H9 (cell line): Measurements from ENCODE around the gene ZNF524. TPM values are rescaled to one million over a fixed set of nuclear protein-coding genes. Genes with fewer than 3 reads are reported as not detected.

Experiments used
- DNase-seq: peaks from one replicate; pipeline ENCODE4 v3.0.0-alpha.2; 2017
- H2AFZ ChIP-seq: one replicate; pipeline ENCODE4 v1.6.1; 2013; ENCODE audit warnings: mild to moderate bottlenecking, low read length, control low read depth, moderate library complexity
- H2AK5ac ChIP-seq: 2 replicates; pipeline ENCODE4 v1.6.1; 2013; ENCODE audit warnings: low read length, control low read depth, mixed read lengths; ENCODE audit not compliant: insufficient read length
- H2BK120ac ChIP-seq: one replicate; pipeline ENCODE4 v1.6.1; 2013; ENCODE audit warnings: low read depth, mild to moderate bottlenecking, low read length, control low read depth, inconsistent platforms; ENCODE audit not compliant: poor library complexity, severe bottlenecking
- H2BK12ac ChIP-seq: 2 replicates; pipeline ENCODE4 v1.6.1; 2013; ENCODE audit warnings: low read length, control low read depth, mixed read lengths, low read depth; ENCODE audit not compliant: insufficient read length
- H2BK15ac ChIP-seq: 2 replicates; pipeline ENCODE4 v1.6.1; 2013; ENCODE audit warnings: low read depth, low read length, control low read depth
- H2BK20ac ChIP-seq: one replicate; pipeline ENCODE4 v1.6.1; 2013; ENCODE audit warnings: low read depth, mild to moderate bottlenecking, low read length, control low read depth, inconsistent platforms; ENCODE audit not compliant: poor library complexity, severe bottlenecking
- H2BK5ac ChIP-seq: 2 replicates; pipeline ENCODE4 v1.6.1; 2013; ENCODE audit warnings: low read length, control low read depth, mixed read lengths; ENCODE audit not compliant: insufficient read length
- H3K14ac ChIP-seq: 2 replicates; pipeline ENCODE4 v1.6.1; 2013; ENCODE audit warnings: low read length, control low read depth; ENCODE audit not compliant: insufficient read depth
- H3K18ac ChIP-seq: 2 replicates; pipeline ENCODE4 v1.6.1; 2013; ENCODE audit warnings: low read depth, mild to moderate bottlenecking, mixed read lengths, low read length, control low read depth; ENCODE audit not compliant: insufficient read length
- H3K23ac ChIP-seq: 2 replicates; pipeline ENCODE4 v1.6.1; 2013; ENCODE audit warnings: low read length, control low read depth, mixed read lengths, low read depth; ENCODE audit not compliant: insufficient read length
- H3K23me2 ChIP-seq: 2 replicates; pipeline ENCODE4 v1.6.1; 2013; ENCODE audit warnings: low read depth, mild to moderate bottlenecking, mixed read lengths, low read length, control low read depth; ENCODE audit not compliant: insufficient read length, poor library complexity, severe bottlenecking
- H3K27ac ChIP-seq: 2 replicates; pipeline ENCODE4 v1.5.1; 2013; ENCODE audit warnings: low read length, control low read depth, mixed read lengths, low read depth; ENCODE audit not compliant: insufficient read length
- H3K27me3 ChIP-seq: 2 replicates; pipeline ENCODE4 v1.6.1; 2013; ENCODE audit warnings: low read length, control low read depth, inconsistent platforms; ENCODE audit not compliant: insufficient read depth
- H3K4ac ChIP-seq: 2 replicates; pipeline ENCODE4 v1.6.1; 2013; ENCODE audit warnings: low read depth, mild to moderate bottlenecking, control low read depth, inconsistent platforms, low read length, moderate library complexity
- H3K4me1 ChIP-seq: 2 replicates; pipeline ENCODE4 v1.6.1; 2013; ENCODE audit warnings: low read length, control low read depth, inconsistent platforms; ENCODE audit not compliant: insufficient read depth
- H3K4me2 ChIP-seq: 2 replicates; pipeline ENCODE4 v1.6.1; 2013; ENCODE audit warnings: low read length, control low read depth, mixed read lengths; ENCODE audit not compliant: insufficient read length, insufficient read depth
- H3K56ac ChIP-seq: 2 replicates; pipeline ENCODE4 v1.6.1; 2013; ENCODE audit warnings: low read depth, mild to moderate bottlenecking, mixed read lengths, low read length, control low read depth; ENCODE audit not compliant: insufficient read length
- H3K79me1 ChIP-seq: 2 replicates; pipeline ENCODE4 v1.6.1; 2013; ENCODE audit warnings: low read depth, mild to moderate bottlenecking, moderate library complexity, low read length, control low read depth, inconsistent platforms; ENCODE audit not compliant: insufficient read depth, poor library complexity, severe bottlenecking
- H3K79me2 ChIP-seq: 2 replicates; pipeline ENCODE4 v1.6.1; 2013; ENCODE audit warnings: low read length, control low read depth, inconsistent platforms; ENCODE audit not compliant: insufficient read depth
- H3K9ac ChIP-seq: 2 replicates; pipeline ENCODE4 v1.6.1; 2013; ENCODE audit warnings: low read length, control low read depth, mixed read lengths; ENCODE audit not compliant: insufficient read length; ENCODE audit errors: extremely low read depth
- H3K9me3 ChIP-seq: one replicate; pipeline ENCODE4 v1.6.1; 2013; ENCODE audit warnings: low read depth, low read length, inconsistent platforms; ENCODE audit not compliant: control insufficient read depth
- H3T11ph ChIP-seq: one replicate; pipeline ENCODE4 v1.6.1; 2013; ENCODE audit warnings: mild to moderate bottlenecking, low read length, control low read depth, inconsistent platforms
- H4K20me1 ChIP-seq: one replicate; pipeline ENCODE4 v1.6.1; 2013; ENCODE audit not compliant: control insufficient read depth, insufficient read length, insufficient read depth
- H4K5ac ChIP-seq: 2 replicates; pipeline ENCODE4 v1.6.1; 2013; ENCODE audit warnings: low read depth, mild to moderate bottlenecking, mixed read lengths, low read length, control low read depth; ENCODE audit not compliant: insufficient read length
- H4K8ac ChIP-seq: replicated peaks from 2 replicates; pipeline ENCODE4 v1.6.1; 2013; ENCODE audit warnings: low read length, control low read depth, mixed read lengths, low read depth; ENCODE audit not compliant: insufficient read length
- H4K91ac ChIP-seq: 2 replicates; pipeline ENCODE4 v1.6.1; 2013; ENCODE audit warnings: low read depth, mild to moderate bottlenecking, moderate library complexity, mixed read lengths, low read length, control low read depth; ENCODE audit not compliant: insufficient read length
- H3K27ac Mint-ChIP-seq, 3 experiments: 2 replicates in 2 of 3; 3 replicates in 1 of 3; pipeline ENCODE4 v1.8.0; 2020 to 2021; ENCODE audit warnings: mixed read lengths in 3 of 3, mild to moderate bottlenecking in 1 of 3, moderate library complexity in 1 of 3
- H3K27me3 Mint-ChIP-seq: 2 replicates; pipeline ENCODE4 v1.8.0; 2021; ENCODE audit warnings: low read depth, mild to moderate bottlenecking, moderate library complexity, mixed read lengths
- H3K36me3 Mint-ChIP-seq, 3 experiments: 2 replicates in 2 of 3; 3 replicates in 1 of 3; pipeline ENCODE4 v1.8.0; 2020 to 2021; ENCODE audit warnings: low read depth in 3 of 3, mixed read lengths in 3 of 3; ENCODE audit not compliant: insufficient read depth in 1 of 3
- H3K4me1 Mint-ChIP-seq, 2 experiments: 2 replicates each; pipeline ENCODE4 v1.8.0; 2020; ENCODE audit warnings: mixed read lengths in 2 of 2
- H3K4me3 Mint-ChIP-seq, 2 experiments: 2 replicates in 1 of 2; 3 replicates in 1 of 2; pipeline ENCODE4 v1.8.0; 2020 to 2021; ENCODE audit warnings: mild to moderate bottlenecking in 2 of 2, mixed read lengths in 2 of 2, moderate library complexity in 1 of 2
- H3K9me3 Mint-ChIP-seq, 2 experiments: 2 replicates in 1 of 2; 3 replicates in 1 of 2; pipeline ENCODE4 v1.8.0; 2020; ENCODE audit warnings: mild to moderate bottlenecking in 2 of 2, mixed read lengths in 2 of 2, moderate library complexity in 1 of 2
- WGBS: extraction: QIAGEN DNeasy Blood & Tissue Kit; methylation state at CpG from one replicate; pipeline ENCODE4 v1.1.7; 2013; ENCODE audit warnings: missing lambda C conversion rate, low lambda C conversion rate, mixed read lengths; ENCODE audit not compliant: insufficient read length; ENCODE audit errors: extremely low coverage; 5-methylcytosine and 5-hydroxymethylcytosine counted together
- total RNA-seq: library from RNA; stranded (reverse); gene quantifications from 2 replicates; pipeline ENCODE4 v1.2.1, GENCODE V29; 2021
- TF ChIP-seq, protein P1 (sequence below): fragments of 200-600 bp; sonication (generic); conservative IDR thresholded peaks from 3 replicates; pipeline ENCODE4 v1.8.0; 2021; ENCODE audit warnings: antibody characterized with exemption, mild to moderate bottlenecking

The ZNF524 gene
- total RNA-seq, 1 experiment from 2014 or later = 3.0 TPM

DNA sequence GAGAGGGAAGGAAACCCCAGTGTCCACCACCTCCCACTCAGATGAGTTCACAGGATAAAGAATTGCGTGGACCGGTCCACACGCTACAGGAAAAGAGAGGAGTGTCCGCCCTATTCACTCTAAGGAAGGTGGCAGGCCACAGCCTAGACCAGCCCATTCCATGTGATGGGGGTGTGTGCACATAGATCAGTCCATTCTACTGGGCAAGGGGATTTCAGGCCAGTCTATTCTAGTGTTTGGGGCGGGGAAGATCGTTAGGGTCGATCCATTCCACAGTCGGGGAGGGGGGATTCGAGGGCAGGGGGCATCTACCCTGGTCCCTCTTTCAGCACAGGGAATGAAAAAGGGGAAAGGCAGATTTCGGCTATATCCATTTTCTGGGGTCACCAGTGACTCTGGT is 8.5 kb upstream of the ZNF524 start:
- no peaks in the 10 kb centered on the region; the same call in 1 of the 2 replicates for H3K4me1 ChIP-seq
- Mint-ChIP-seq H3K9me3 (no peaks in the 10 kb centered on the region; a peak in 1 of 5 replicates), H3K36me3 (peaks cover 20 to 26% (median 21%) of the 10 kb centered on the region in 3 experiments; a peak in 6 of 7 replicates), H3K27me3 (no peaks in the 10 kb centered on the region; the same call in 1 of the 2 replicates), H3K4me1 (peaks cover 20 to 37% of the 10 kb centered on the region in 2 experiments), H3K27ac (peak overlapping the region in 1 of 3 experiments; percentile 41; a peak in 2 of 7 replicates), H3K4me3 (no peak overlapping the region; a peak in 1 of 5 replicates)
- H3K27ac ChIP-seq = no peak overlapping the region
- no peak overlapping the region for H4K8ac ChIP-seq
- no peak overlapping the region for H3K56ac ChIP-seq
- no peak overlapping the region for H2AK5ac ChIP-seq
- no peak overlapping the region for H2BK12ac ChIP-seq
- H3K23me2 ChIP-seq = peaks cover 4% of the 10 kb centered on the region
- no peaks in the 10 kb centered on the region for H3K79me2 ChIP-seq
- no peak overlapping the region for H4K5ac ChIP-seq
- H3K27me3 ChIP-seq = no peaks in the 10 kb centered on the region
- WGBS = no CpG with 5 or more reads among the region's 10 CpGs
- H3K79me1 ChIP-seq = no peaks in the 10 kb centered on the region
- no peaks in the 10 kb centered on the region for H3K9me3 ChIP-seq
- peak overlapping the region; percentile 15 for H3K18ac ChIP-seq
- peak; percentile 62 for DNase-seq
- H2BK20ac ChIP-seq = no peak overlapping the region
- H2BK5ac ChIP-seq = no peak overlapping the region
- no peak overlapping the region for H3T11ph ChIP-seq
- no peak overlapping the region for H3K23ac ChIP-seq
- TF ChIP-seq, protein P1, sequence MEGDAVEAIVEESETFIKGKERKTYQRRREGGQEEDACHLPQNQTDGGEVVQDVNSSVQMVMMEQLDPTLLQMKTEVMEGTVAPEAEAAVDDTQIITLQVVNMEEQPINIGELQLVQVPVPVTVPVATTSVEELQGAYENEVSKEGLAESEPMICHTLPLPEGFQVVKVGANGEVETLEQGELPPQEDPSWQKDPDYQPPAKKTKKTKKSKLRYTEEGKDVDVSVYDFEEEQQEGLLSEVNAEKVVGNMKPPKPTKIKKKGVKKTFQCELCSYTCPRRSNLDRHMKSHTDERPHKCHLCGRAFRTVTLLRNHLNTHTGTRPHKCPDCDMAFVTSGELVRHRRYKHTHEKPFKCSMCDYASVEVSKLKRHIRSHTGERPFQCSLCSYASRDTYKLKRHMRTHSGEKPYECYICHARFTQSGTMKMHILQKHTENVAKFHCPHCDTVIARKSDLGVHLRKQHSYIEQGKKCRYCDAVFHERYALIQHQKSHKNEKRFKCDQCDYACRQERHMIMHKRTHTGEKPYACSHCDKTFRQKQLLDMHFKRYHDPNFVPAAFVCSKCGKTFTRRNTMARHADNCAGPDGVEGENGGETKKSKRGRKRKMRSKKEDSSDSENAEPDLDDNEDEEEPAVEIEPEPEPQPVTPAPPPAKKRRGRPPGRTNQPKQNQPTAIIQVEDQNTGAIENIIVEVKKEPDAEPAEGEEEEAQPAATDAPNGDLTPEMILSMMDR = no peak
- no peak overlapping the region for H3K4ac ChIP-seq
- no peak overlapping the region for H2BK15ac ChIP-seq
- no peak overlapping the region for H2BK120ac ChIP-seq
- no peak overlapping the region for H4K91ac ChIP-seq
- H3K9ac ChIP-seq = no peak overlapping the region
- no peak overlapping the region for H2AFZ ChIP-seq
- no peak overlapping the region for H3K4me2 ChIP-seq
- peaks cover 2% of the 10 kb centered on the region for H4K20me1 ChIP-seq
- H3K14ac ChIP-seq = no peak overlapping the region
